Measurements from ENCODE around the gene ITIH3.

The ITIH3 gene

DNA sequence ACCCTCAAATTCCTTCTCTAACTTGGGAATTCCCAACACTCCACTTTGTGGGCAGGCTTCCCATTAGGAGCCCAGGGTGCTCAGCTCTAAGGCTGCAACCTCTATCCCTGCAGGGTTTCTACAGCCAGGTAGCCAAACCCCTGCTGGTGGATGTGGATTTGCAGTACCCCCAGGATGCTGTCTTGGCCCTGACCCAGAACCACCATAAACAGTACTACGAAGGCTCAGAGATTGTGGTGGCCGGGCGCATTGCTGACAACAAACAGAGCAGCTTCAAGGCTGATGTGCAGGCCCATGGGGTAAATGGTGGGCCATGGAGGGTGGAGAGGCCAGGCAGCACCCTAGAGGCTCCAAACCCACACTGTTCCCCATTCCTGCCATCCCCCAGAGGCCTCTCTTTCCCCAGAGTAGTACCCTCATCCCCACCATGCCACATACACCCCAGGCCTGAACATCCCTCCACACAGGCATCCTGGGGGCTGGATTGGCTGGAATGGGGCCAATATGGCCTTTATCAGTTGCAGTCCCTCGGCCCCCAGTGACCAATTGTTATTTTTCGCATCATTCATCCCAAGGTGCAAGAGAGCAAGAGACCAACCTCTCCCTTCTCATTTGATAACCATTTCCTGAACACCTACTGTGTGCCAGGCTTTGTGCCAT is 9.5 kb upstream of the ITIH3 start:
- Histone ChIP-seq H3K27me3 (ENCODE audit: insufficient read depth, low read length) (peaks cover 3% of the 10 kb centered on the region), H3K4me1 (ENCODE audit: insufficient read depth, low read length) (no peaks in the 10 kb centered on the region), H3K36me3 (ENCODE audit: insufficient read depth, low read length) (no peaks in the 10 kb centered on the region), H2AFZ (ENCODE audit: low read depth, low read length) (no peak overlapping the region), H3K4me3 (ENCODE audit: low read length) (no peak overlapping the region), H3K9me3 (ENCODE audit: low read length) (no peaks in the 10 kb centered on the region)

DNA sequence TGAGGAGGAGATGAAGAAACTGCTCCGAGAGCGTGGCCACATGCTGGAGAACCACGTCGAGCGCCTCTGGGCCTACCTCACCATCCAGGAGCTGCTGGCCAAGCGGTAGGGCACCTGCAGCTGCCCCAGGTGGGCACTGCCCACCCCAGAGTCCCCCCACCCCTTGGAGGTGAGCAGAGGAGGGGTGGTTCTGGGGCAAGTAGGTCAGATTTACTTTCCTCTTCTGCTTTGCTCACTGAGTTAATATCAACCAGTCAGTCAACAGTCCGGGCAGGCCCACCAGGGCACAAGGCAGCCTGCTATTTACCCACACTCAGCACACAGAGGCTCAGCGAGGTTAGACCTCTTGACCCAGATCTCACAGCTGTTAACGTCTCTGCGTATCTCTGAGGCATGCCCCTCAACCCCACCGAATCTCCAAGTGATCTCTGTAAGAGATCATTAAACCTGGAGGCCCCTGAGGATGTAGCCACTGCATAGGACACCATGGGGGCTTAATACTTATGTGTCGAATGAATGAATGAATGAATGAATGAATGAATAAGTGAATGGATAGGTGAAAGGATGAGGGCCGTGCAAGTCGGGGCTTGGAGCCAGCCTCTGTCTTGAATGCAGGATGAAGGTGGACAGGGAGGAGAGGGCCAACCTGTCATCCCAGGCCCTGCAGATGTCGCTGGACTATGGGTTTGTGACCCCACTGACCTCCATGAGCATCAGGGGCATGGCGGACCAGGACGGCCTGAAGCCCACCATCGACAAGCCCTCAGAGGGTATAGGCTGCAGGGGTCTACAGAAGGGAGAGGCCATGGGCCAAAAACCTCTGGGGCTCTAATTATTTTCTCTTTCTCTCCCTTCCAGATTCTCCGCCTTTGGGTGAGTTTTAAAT is 8.0 kb upstream of the ITIH3 start:
- Histone ChIP-seq H3K4me1 (ENCODE audit: insufficient read depth, low read length) (no peaks in the 10 kb centered on the region), H3K9me3 (ENCODE audit: low read length) (no peaks in the 10 kb centered on the region), H2AFZ (ENCODE audit: low read depth, low read length) (no peak overlapping the region), H3K27me3 (ENCODE audit: insufficient read depth, low read length) (peaks cover 3% of the 10 kb centered on the region), H3K36me3 (ENCODE audit: insufficient read depth, low read length) (no peaks in the 10 kb centered on the region), H3K4me3 (ENCODE audit: low read length) (no peak overlapping the region)

DNA sequence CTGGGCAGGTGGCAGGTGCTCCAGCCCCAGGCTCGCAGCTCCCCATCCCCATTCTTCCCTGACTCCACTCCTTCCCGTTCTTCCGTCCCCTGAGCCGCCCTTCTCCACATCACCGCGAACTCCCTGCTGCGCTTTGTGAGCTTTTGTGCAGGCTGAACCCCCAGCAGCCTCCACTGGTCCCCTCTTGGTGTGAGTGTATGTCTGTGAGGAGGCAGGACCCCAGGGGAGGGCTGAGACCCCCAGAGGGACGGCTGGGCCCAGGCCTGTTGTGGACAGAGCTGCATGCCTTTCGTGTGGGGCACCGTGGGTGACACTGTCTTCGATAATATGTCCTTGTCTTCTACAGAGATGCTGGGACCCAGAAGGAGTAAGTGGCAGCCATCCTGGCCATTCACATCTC is 7.3 kb upstream of the ITIH3 start:
- no peaks in the 10 kb centered on the region for H3K36me3 ChIP-seq (ENCODE audit: insufficient read depth, low read length)
- no peak overlapping the region for H3K4me3 ChIP-seq (ENCODE audit: low read length)
- no peaks in the 10 kb centered on the region for H3K9me3 ChIP-seq (ENCODE audit: low read length)
- H2AFZ ChIP-seq (ENCODE audit: low read depth, low read length) = no peak overlapping the region
- H3K27me3 ChIP-seq (ENCODE audit: insufficient read depth, low read length) = peaks cover 4% of the 10 kb centered on the region
- no peaks in the 10 kb centered on the region for H3K4me1 ChIP-seq (ENCODE audit: insufficient read depth, low read length)

DNA sequence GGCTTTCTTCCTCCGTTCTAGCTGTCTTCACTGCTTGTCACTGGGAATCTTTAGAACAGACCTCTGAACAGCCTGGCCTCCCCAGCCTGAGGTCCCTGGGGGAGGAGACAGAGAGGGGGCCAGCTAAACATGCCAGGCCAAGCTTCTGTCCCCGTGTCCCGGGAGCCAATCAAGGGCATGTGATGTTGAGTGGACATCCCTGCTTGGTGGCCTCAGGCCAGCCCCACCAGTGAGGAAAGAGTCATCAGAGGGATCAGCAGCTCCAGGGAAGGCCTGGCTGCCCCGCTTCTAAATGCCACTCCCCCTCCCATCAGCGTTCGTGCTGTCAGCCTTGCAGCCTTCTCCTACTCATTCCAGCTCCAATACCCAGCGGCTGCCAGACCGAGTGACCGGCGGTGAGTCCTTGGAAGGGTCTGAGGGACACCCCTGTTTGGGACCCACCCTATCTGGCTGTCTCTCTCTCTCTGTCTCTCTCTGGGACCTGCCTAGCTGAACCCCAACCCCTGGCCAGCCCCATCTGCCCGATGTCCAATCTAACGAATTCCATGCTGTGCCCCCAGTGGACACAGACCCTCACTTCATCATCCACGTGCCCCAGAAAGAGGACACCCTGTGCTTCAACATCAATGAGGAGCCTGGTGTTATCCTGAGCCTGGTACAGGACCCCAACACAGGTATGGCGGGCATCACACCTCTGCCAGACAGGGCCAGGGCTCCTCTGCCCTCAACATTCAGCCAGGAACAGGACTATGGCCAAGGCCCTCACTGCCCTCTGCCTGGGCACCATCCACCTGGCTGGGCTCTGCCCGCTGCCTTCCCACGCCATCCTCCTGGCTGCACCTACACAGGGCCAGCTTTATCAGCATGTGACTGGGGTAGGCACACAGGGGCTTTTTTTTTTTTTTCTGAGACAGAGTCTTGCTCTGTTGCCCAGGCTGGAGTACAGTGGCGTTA is 6.6 kb upstream of the ITIH3 start:
- H3K27me3 ChIP-seq (ENCODE audit: insufficient read depth, low read length) = peaks cover 4% of the 10 kb centered on the region
- no peaks in the 10 kb centered on the region for H3K9me3 ChIP-seq (ENCODE audit: low read length)
- no peak overlapping the region for H2AFZ ChIP-seq (ENCODE audit: low read depth, low read length)
- no peak overlapping the region for H3K4me3 ChIP-seq (ENCODE audit: low read length)
- H3K4me1 ChIP-seq (ENCODE audit: insufficient read depth, low read length) = no peaks in the 10 kb centered on the region
- no peaks in the 10 kb centered on the region for H3K36me3 ChIP-seq (ENCODE audit: insufficient read depth, low read length)

DNA sequence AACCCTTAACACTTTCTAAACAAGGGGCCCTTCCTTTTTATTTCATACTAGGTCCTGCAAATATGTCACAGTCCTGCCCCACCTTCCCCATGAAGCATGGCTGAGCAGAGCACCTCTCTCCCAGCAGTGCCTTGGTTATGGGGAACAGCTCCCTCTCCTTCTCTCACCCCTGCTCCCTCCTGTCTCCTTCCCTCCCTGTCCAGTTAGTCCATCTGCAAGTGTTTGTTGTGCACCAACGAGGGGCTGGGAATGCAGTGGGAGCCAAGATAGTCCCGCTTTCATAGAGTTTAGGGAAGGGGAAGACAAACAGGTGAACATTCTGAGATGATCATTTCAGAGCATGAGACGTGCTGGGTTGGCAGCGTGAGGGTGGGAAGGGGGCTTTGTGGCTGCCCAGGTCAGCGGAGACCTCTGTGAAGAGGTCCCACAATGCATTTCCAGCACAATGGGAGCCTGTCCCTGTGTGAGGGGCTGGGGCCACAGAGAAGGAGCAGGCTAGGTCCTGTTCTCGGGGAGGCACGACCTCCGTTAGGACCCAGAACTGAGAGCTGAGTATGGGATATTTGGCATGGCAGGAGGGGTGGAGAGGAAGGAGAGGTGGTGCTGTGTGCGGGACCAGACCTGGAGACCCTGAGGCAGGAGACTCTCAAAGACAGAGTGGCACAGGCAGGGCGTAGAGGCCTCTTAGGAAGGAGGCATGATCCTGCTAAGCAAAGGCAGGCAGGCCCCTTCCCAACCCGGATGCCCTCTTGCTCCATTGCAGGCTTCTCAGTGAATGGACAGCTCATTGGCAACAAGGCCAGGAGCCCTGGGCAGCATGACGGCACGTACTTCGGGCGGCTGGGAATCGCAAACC is 5.5 kb upstream of the ITIH3 start:
- no peaks in the 10 kb centered on the region for H3K9me3 ChIP-seq (ENCODE audit: low read length)

DNA sequence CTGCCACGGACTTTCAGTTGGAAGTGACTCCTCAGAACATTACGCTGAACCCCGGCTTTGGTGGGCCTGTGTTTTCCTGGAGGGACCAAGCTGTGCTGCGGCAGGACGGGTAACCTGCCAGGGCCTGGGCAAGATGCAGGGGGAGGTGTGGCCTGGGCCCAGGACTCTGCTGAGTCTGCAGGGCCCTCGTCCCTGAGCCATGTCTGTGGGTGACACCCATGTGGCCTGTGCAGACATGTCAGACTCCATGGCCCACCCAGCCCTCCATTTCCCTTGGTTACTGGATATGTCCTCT is 4.9 kb upstream of the ITIH3 start:
- peaks cover 2% of the 10 kb centered on the region for H3K4me1 ChIP-seq (ENCODE audit: insufficient read depth, low read length)
- H3K27me3 ChIP-seq (ENCODE audit: insufficient read depth, low read length) = peaks cover 4% of the 10 kb centered on the region
- H3K9me3 ChIP-seq (ENCODE audit: low read length) = no peaks in the 10 kb centered on the region
- H3K4me3 ChIP-seq (ENCODE audit: low read length) = no peak overlapping the region
- H3K36me3 ChIP-seq (ENCODE audit: insufficient read depth, low read length) = no peaks in the 10 kb centered on the region
- H2AFZ ChIP-seq (ENCODE audit: low read depth, low read length) = no peak overlapping the region

More for the DNA sequence above, 5.5 kb upstream of the ITIH3 start:
- Histone ChIP-seq H3K27me3 (ENCODE audit: insufficient read depth, low read length) (peaks cover 4% of the 10 kb centered on the region), H2AFZ (ENCODE audit: low read depth, low read length) (no peak overlapping the region), H3K4me3 (ENCODE audit: low read length) (no peak overlapping the region), H3K4me1 (ENCODE audit: insufficient read depth, low read length) (no peaks in the 10 kb centered on the region), H3K36me3 (ENCODE audit: insufficient read depth, low read length) (no peaks in the 10 kb centered on the region)

DNA sequence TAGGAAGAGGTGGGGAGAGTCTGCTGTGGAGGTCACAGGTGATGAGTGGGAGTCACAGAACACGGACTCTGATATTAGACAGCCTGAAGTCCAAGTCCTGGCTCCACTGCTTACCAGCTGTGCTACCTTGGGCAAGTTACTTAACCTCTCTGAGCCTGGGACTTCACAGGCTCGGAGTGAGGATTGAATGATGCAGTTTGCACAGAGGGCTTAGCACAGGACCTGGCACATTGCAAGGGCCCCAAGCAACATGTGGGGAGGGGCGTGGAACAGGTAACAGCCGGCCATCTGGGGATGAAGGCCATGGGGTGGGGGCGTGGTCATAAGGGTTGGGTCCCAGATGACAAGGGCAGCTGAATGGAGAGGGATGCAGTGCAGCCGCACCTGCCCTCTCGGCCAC is 4.3 kb upstream of the ITIH3 start:
- Histone ChIP-seq H3K27me3 (ENCODE audit: insufficient read depth, low read length) (peaks cover 4% of the 10 kb centered on the region), H3K4me1 (ENCODE audit: insufficient read depth, low read length) (peaks cover 4% of the 10 kb centered on the region), H2AFZ (ENCODE audit: low read depth, low read length) (no peak overlapping the region), H3K4me3 (ENCODE audit: low read length) (no peak overlapping the region), H3K9me3 (ENCODE audit: low read length) (no peaks in the 10 kb centered on the region), H3K36me3 (ENCODE audit: insufficient read depth, low read length) (no peaks in the 10 kb centered on the region)

DNA sequence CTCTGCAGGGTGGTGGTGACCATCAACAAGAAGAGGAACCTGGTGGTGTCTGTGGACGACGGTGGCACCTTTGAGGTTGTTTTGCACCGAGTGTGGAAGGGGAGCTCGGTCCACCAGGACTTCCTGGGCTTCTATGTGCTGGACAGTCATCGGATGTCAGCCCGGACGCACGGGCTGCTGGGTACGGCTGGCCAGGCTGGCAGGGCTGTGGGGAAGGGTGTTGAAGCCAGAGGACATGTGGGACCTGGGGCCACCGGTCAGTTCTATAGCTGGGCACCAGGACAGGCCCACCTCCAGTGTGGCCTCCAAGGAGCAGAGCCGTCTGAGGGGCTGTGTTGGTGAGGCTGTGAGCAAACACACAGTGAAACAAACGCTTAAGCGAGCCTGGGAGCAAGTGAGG is 3.9 kb upstream of the ITIH3 start:
- Histone ChIP-seq H3K27me3 (ENCODE audit: insufficient read depth, low read length) (peaks cover 4% of the 10 kb centered on the region), H3K36me3 (ENCODE audit: insufficient read depth, low read length) (no peaks in the 10 kb centered on the region), H3K9me3 (ENCODE audit: low read length) (no peaks in the 10 kb centered on the region)

DNA sequence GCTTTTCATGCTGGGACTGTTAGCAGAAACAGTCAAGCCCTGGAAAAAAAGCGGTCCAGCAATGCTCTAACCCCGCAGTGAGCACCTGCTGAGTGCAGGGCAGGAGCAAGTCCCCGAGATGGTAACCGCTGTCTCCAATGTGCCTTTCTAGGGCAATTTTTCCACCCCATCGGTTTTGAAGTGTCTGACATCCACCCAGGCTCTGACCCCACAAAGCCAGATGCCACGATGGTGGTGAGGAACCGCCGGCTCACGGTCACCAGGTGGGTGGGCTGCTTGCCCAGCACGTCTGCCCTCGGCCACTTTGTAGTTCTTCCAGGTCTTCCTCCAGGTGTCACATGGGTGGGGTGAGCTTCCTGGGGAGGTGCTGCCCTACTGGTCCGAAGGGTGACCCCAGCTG is 3.2 kb upstream of the ITIH3 start:
- Histone ChIP-seq H3K4me1 (ENCODE audit: insufficient read depth, low read length) (peaks cover 4% of the 10 kb centered on the region), H3K9me3 (ENCODE audit: low read length) (no peaks in the 10 kb centered on the region), H3K36me3 (ENCODE audit: insufficient read depth, low read length) (no peaks in the 10 kb centered on the region), H3K27me3 (ENCODE audit: insufficient read depth, low read length) (peaks cover 4% of the 10 kb centered on the region), H3K4me3 (ENCODE audit: low read length) (no peak overlapping the region), H2AFZ (ENCODE audit: low read depth, low read length) (no peak overlapping the region)

More for the DNA sequence above, 3.9 kb upstream of the ITIH3 start:
- Histone ChIP-seq H3K4me1 (ENCODE audit: insufficient read depth, low read length) (peaks cover 4% of the 10 kb centered on the region), H3K4me3 (ENCODE audit: low read length) (no peak overlapping the region), H2AFZ (ENCODE audit: low read depth, low read length) (no peak overlapping the region)

DNA sequence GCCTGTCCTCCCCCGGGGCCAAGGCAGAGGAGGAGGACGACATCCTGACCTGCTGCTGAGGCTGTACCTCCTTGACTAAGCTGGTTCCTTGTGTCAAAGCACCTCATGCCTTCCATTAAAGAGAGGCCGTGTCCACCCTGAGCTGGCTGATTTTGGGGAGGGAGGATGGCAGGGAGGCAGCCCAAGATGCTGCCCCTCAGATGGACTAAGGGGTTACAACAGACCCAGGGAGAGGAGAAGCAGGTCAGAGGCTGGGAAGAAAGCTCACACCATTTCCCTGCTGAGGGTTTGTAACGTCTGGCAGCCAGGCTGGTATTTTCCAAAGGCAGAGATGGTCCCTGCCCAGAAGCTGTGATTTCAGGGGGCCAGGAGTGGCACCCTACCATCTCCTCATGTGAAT is 2.7 kb upstream of the ITIH3 start:
- Histone ChIP-seq H3K4me1 (ENCODE audit: insufficient read depth, low read length) (peaks cover 4% of the 10 kb centered on the region), H3K9me3 (ENCODE audit: low read length) (no peaks in the 10 kb centered on the region), H3K27me3 (ENCODE audit: insufficient read depth, low read length) (peaks cover 4% of the 10 kb centered on the region), H2AFZ (ENCODE audit: low read depth, low read length) (no peak overlapping the region), H3K36me3 (ENCODE audit: insufficient read depth, low read length) (no peaks in the 10 kb centered on the region), H3K4me3 (ENCODE audit: low read length) (no peak overlapping the region)

DNA sequence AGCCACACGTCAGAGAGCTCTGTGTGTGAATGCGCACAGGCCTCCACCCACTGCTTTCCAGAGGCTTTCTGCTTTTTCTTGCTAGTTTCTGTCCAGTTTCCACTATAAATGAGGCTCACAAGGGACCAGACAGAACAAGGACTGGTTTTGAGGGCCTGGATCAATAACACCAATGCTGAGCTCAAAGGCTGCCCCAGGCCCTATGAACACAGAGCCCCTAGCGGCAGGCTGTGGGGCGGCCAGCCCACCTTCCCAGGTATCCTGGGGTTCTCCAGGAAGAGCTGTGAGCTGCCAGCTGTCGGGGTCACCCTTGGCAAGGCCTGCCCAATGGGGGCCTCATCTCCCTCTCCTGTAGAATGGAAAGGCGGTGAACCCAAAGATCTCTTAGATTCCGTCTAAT is 2.2 kb upstream of the ITIH3 start:
- no peak overlapping the region for H2AFZ ChIP-seq (ENCODE audit: low read depth, low read length)
- peaks cover 4% of the 10 kb centered on the region for H3K4me1 ChIP-seq (ENCODE audit: insufficient read depth, low read length)
- no peak overlapping the region for H3K4me3 ChIP-seq (ENCODE audit: low read length)
- H3K36me3 ChIP-seq (ENCODE audit: insufficient read depth, low read length) = no peaks in the 10 kb centered on the region
- no peaks in the 10 kb centered on the region for H3K9me3 ChIP-seq (ENCODE audit: low read length)
- peaks cover 4% of the 10 kb centered on the region for H3K27me3 ChIP-seq (ENCODE audit: insufficient read depth, low read length)

DNA sequence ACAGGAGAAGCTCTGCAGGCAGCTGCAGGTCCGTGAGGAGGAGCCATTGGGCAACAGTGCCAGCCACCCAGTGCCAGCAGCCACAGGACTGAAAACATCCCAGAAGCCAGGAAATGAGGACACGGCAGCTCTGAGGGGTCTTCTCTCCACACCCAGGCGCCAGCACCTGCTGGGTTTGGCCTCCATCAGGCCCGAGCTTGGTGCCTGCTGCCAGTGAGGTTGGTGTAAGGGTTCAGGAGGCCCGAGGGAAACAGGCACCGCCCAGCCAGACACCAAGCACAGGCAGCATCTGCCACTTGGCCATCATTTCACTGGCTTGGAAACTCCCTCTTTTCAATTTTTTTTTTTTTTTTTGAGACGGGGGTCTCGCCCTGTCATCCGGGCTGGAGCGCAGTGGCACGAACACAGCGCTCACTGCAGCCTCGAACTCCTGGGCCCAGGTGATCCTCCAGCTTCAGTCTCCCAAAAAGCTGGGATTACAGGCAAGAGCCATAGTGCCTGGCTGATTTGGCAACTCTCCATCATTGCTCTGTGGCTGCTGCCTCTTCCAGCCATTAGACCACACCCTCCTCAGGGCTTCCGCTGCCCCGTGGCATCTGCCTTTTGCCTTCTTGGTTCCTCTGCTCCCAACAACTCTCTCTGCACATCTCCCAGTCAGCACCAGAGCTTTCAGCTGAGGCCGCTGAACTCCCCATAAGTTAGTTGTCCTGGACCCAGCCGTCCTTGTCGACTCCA is 1.5 kb upstream of the ITIH3 start:
- H3K9me3 ChIP-seq (ENCODE audit: low read length) = no peaks in the 10 kb centered on the region

More for the DNA sequence above, 1.5 kb upstream of the ITIH3 start:
- Histone ChIP-seq H3K36me3 (ENCODE audit: insufficient read depth, low read length) (no peaks in the 10 kb centered on the region), H3K27me3 (ENCODE audit: insufficient read depth, low read length) (peaks cover 2% of the 10 kb centered on the region), H3K4me1 (ENCODE audit: insufficient read depth, low read length) (peaks cover 4% of the 10 kb centered on the region), H2AFZ (ENCODE audit: low read depth, low read length) (no peak overlapping the region), H3K4me3 (ENCODE audit: low read length) (no peak overlapping the region)
